GM08714 (cell line): ENCODE measurements around the gene SERPINE2.

ENCODE experiments used
- H3K4me3 ChIP-seq: fragments of 200-500 bp; sonication (Bioruptor generic); 2 replicates; pipeline ENCODE4 v1.5.1; 2014; ENCODE audit warnings: mild to moderate bottlenecking, low read length, inconsistent platforms
- ZNF274 ChIP-seq: IDR thresholded peaks from 2 replicates; pipeline ENCODE4 v1.6.1; 2012; ENCODE audit warnings: mild to moderate bottlenecking, low read depth, low read length

The SERPINE2 gene

GRCh38 chr2:224036731-224037361, 2.2 kb downstream of the SERPINE2 start:
- H3K4me3 ChIP-seq, result no peak overlapping the region
- TF ChIP-seq ZNF274, result no peak

GRCh38 chr2:224034017-224034416, 5.1 kb downstream of the SERPINE2 start:
- no peak for TF ChIP-seq ZNF274
- H3K4me3 ChIP-seq, result no peak overlapping the region

- no peak overlapping the region for H3K4me3 ChIP-seq
- TF ChIP-seq ZNF274, result no peak
Observed at GRCh38 chr2:224033601-224034000, 5.5 kb downstream of the SERPINE2 start.

- no peak overlapping the region for H3K4me3 ChIP-seq
- TF ChIP-seq ZNF274, result no peak
Observed at GRCh38 chr2:224032283-224032682, 6.8 kb downstream of the SERPINE2 start.

GRCh38 chr2:224031358-224031970, 7.6 kb downstream of the SERPINE2 start:
- no peak for TF ChIP-seq ZNF274

GRCh38 chr2:224030786-224031185, 8.3 kb downstream of the SERPINE2 start:
- no peak for TF ChIP-seq ZNF274
- H3K4me3 ChIP-seq, result no peak overlapping the region

More at GRCh38 chr2:224031358-224031970, 7.6 kb downstream of the SERPINE2 start:
- H3K4me3 ChIP-seq, result no peak overlapping the region

- H3K4me3 ChIP-seq, result no peak overlapping the region
- no peak for TF ChIP-seq ZNF274
Observed at GRCh38 chr2:224029876-224030275, 9.2 kb downstream of the SERPINE2 start.

- no peak overlapping the region for H3K4me3 ChIP-seq
- TF ChIP-seq ZNF274, result no peak
Observed at GRCh38 chr2:224027931-224028330, 11.2 kb downstream of the SERPINE2 start.

GRCh38 chr2:224027070-224027469, 12.0 kb downstream of the SERPINE2 start:
- H3K4me3 ChIP-seq, result no peak overlapping the region
- no peak for TF ChIP-seq ZNF274

GRCh38 chr2:224025874-224026273, 13.2 kb downstream of the SERPINE2 start:
- no peak for TF ChIP-seq ZNF274
- H3K4me3 ChIP-seq, result no peak overlapping the region

GRCh38 chr2:224024270-224024669, 14.8 kb downstream of the SERPINE2 start:
- TF ChIP-seq ZNF274, result no peak
- no peak overlapping the region for H3K4me3 ChIP-seq

- no peak overlapping the region for H3K4me3 ChIP-seq
- no peak for TF ChIP-seq ZNF274
Observed at GRCh38 chr2:224023188-224023587, 15.9 kb downstream of the SERPINE2 start.

- no peak for TF ChIP-seq ZNF274
- H3K4me3 ChIP-seq, result no peak overlapping the region
Observed at GRCh38 chr2:224022486-224022885, 16.6 kb downstream of the SERPINE2 start.

GRCh38 chr2:224020523-224020922, 18.6 kb downstream of the SERPINE2 start:
- H3K4me3 ChIP-seq, result no peak overlapping the region
- no peak for TF ChIP-seq ZNF274

GRCh38 chr2:224017957-224018356, 21.1 kb downstream of the SERPINE2 start:
- H3K4me3 ChIP-seq, result no peak overlapping the region
- no peak for TF ChIP-seq ZNF274

GRCh38 chr2:224016963-224017362, 22.1 kb downstream of the SERPINE2 start:
- TF ChIP-seq ZNF274, result no peak
- H3K4me3 ChIP-seq, result no peak overlapping the region

GRCh38 chr2:224014336-224014735, 24.8 kb downstream of the SERPINE2 start:
- no peak for TF ChIP-seq ZNF274
- no peak overlapping the region for H3K4me3 ChIP-seq
